Stimulated activated CD8-positive, alpha-beta memory T cell treated with anti-CD3 and anti-CD28 coated beads, Interleukin-15, amount 100 ng/mL, for 24 hours (primary cell): ENCODE measurements around the gene MR1.

Experiments
- DNase-seq: peaks from one replicate; pipeline ENCODE4 v3.0.0-alpha.2; 2020; ENCODE audit warnings: low read depth

The MR1 gene

GRCh38 chr1:181091309-181092040 lies 57.7 kb downstream of the MR1 start:
- DNase-seq = no peak

GRCh38 chr1:181092056-181092455 lies 58.3 kb downstream of the MR1 start:
- no peak for DNase-seq

DNA sequence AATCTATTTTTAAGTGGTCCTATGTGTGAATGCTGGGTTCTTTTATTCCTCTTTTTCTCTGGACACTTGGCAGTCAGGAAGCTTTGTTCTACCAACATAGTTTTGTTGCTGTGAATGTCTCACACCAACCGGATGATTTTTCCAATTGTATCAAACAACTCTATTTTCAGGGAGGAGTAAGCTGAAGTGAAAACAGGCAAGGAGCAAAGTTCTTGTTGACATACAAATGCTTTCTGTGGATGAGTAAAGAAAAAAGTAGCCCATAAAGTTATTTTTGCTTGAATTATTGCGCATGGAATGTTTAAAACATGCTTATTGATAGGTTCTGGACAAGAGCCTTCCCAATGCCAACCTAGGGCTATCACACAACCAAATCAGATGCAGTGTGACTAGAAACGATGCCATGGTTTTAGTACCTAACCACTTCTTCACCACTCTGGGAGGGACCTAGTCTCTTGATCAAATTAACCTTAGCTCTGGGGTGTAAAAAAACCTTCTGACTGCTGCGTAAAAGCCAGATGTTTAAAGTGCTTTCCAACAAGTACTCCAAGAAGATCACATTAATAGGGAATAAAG lies 59.2 kb downstream of the MR1 start:
- DNase-seq = no peak

DNA sequence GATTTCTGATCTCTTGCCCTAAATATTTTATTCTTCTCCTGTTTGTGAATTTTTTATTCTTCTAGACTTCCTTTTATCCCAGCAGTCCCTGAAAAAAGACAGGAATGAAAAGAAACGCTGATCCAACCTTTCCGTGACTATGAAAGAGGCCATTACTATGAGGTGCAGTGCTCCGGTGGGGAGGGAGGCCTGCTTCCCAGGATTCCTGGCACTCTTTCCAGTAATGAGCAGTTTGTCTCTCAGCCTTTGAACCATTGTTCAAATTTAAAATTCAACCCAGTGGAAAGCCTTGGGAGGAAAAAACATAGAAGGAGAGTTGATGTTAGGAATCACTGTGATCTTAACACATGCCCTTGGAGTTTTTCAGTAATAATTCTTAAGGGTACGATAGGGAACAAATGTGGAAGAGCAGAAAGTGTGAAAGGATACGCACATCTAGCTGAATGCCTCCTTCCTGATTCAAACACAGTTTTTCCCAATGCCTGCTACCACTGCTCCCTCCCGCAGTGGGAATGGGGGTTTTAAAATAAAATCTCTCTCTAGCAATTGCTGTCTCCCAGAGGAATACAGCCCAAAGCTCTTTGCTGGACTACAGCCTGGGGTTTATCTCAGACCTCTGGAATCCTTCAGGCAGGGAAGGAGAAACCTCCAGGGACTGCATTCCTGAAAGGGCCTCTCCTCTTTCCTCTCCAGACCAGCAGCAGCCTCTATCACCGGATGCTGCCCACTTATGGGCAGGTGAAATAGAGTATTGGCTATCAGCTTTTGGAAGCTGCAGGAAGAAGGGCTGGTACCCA lies 60.8 kb downstream of the MR1 start:
- DNase-seq = no peak

DNA sequence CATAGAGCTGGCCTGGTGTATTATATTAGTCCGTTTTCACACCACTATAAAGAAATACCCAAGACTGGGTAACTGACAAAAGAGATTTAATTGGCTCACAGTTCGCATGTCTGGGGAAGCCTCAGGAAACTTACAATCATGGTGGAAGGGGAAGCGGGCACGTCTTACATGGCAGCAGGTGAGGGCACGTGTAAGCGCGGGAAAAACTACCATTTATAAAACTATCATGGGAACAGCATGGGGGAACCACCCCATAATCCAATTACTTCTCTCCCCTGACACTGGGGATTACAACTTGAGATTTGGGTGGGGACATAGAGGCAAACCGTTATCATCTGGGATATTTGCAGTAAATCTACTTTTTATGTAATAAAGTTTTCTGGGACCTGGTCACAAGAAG lies 61.5 kb downstream of the MR1 start:
- no peak for DNase-seq

DNA sequence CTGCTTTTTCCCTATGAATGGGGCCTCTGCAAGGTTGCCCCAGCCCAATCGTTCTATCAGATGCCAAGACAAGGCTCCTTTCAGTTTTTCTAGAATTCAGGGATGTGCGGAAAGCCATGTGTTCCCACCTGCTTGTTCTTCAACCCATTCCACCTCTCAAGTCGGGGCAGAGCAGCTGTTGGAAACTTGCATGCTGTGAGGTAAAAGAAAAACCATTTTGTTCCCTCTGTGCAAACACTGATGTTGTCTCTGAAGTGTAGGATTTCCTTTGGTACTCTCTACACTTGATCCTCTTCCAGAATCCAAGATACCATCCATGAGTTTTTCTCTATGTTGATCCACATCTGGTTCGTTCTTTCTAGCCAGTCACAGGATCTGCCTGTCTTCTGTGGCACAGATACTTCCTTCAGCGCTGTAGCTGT lies 62.0 kb downstream of the MR1 start:
- no peak for DNase-seq

DNA sequence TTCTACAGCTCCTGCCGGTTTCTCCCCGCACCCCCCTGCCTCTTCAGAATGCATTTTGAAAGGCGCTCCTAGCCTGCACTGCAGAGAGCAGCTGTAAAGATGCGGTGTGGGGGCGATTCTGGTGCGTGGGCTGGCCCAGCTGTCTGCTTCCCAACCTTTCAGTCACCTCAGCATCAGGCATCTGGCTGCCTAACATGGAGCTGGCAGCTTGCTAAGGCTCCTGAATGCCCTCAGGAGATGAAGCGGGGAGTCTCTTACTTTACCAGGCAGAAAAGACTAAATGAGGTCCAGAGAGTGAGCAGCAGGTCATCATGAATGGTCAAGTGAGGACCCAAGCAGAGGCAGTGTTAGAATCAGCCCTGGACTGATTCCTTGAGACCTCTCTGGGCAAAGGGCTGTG lies 63.5 kb downstream of the MR1 start:
- DNase-seq = no peak

DNA sequence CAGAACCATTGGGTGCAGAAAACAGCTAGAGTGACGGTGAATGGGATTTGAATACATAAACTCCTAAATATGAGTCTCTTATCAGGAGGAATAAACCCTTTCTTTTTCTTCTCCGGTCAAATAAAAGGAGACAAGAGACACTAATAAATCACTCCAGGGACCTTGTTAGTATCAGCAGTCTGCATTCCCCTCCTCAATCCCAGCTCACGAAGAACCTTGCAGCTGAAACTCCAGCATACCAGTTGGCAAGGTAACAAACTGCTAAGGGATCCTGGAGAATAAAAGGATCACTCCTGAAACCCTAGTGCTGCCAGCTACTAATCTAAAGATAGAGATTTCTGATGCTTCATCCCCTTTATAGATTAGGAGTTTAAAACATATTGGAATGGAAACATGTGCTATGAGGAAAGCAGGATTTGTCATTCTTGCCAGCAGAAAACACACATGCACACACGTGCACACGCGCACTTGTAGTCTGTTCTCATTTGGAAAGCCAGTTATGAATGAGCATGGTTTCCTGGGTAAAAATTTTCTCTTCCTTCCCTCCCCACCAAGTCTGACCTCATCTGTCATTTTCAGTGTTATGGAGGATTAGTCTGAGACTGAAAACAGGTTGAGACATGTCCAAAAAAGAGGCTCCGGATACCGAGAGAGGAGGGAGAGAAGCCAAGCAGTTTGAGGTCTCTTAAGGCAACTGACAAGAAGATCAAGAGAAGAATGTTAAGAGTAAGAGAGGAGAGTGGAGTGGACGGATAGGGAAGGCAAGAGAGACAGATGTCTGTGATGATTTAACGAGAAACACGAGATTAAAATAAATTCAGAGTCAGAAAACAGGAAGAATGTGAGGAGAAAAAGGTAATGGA lies 65.6 kb downstream of the MR1 start:
- no peak for DNase-seq

DNA sequence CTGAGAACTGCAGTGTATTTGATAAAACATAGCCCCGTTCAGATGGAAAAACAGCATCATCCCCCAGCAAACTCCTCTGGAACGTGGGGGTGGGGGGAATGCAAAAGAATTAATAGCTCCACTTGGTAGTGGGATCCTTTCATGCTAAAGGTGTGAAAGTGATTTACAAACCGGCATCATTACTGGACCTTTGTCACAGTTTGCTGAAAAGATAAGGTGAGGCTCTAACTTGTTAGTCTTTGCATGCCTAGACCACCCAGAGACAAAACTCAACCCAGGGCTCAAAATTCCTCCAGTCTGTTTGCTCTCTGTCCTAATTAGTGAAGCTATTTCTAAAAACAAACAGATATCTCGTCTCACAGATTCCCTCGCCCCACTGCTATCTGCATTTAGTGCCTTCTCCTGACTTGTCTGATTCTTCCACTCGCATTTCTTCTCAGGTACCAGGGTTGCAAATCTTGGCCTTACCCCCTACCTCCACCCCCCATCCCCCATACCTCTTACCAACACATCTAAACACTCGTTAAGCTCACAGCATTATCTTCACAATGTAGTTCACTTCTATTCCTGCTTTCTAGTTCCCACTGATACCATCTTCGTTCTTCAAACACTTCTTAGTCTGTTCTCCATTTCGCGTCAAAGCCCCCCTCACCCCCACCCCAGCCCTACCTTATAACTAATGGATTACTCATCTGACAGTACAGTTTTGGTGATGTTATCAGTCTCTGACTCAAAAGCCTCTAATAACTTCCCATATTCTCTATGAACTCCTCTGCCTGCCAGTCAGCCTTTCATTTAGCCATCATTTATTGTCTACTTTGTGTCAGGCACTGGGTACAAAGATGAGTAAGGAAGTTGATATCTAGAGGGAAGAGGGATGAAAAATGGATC lies 66.5 kb downstream of the MR1 start:
- no peak for DNase-seq

DNA sequence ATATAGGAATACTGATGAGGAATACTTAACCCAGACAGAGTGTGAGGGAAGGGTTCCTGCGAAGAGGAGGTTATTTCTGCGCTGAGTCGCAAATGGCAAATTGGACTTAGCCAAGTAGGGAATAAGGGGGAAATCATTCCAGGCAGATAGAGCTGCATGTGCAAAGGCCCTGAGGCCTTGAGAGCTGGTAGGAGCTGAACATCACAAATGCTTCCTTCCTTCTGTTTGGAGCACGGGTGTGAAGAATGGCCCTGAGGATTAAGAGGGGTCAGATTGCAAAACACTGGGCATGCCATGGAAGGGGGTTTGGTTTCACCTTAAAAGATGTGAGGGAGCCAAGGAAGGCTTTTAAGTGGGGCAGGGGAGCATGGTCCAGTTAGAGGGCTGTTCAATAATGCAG lies 67.2 kb downstream of the MR1 start:
- DNase-seq = no peak

GRCh38 chr1:181101581-181102226 lies 67.9 kb downstream of the MR1 start:
- DNase-seq = no peak

- DNase-seq = no peak
These were observed 69.1 kb downstream of the MR1 start for GRCh38 chr1:181102841-181103240.

DNA sequence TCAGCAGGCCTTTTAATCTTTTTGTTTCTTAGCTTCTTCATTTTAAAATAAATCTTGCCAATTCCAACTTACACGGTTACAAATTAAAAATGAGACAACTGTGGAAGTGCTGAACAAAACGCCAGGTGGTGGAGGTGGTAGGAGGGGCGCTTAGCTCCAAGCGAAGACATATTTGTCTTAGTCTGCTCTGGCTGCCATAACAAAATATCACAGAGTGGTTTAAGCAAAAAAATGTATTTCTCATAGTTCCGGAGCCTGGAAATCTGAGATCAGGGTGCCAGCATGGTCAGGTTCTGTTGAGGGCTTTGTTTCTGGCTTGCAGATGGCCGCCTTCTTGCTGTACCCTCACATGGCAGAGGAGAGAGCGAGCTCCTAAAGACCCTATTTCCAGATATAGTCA lies 69.6 kb downstream of the MR1 start:
- no peak for DNase-seq

- DNase-seq = no peak
These were observed 70.4 kb downstream of the MR1 start for GRCh38 chr1:181104042-181104789.

DNA sequence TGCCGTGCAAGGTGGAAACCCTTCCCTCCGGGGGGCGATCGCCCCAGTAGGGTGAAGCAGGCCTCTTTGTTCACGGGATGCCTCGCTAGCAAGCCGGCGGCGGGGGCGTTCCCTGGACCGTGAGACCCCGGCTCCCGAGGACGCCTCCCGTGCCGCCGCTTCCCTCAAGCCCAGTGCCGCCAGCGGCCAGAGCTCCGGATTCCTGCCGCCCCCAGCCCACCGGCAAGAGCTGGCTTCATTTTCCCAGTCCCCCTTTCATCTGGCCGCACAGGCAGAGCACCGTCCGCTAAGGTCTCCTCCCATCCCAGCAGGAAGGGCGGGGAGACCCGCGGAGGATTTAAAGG lies 71.0 kb downstream of the MR1 start:
- DNase-seq = no peak

DNA sequence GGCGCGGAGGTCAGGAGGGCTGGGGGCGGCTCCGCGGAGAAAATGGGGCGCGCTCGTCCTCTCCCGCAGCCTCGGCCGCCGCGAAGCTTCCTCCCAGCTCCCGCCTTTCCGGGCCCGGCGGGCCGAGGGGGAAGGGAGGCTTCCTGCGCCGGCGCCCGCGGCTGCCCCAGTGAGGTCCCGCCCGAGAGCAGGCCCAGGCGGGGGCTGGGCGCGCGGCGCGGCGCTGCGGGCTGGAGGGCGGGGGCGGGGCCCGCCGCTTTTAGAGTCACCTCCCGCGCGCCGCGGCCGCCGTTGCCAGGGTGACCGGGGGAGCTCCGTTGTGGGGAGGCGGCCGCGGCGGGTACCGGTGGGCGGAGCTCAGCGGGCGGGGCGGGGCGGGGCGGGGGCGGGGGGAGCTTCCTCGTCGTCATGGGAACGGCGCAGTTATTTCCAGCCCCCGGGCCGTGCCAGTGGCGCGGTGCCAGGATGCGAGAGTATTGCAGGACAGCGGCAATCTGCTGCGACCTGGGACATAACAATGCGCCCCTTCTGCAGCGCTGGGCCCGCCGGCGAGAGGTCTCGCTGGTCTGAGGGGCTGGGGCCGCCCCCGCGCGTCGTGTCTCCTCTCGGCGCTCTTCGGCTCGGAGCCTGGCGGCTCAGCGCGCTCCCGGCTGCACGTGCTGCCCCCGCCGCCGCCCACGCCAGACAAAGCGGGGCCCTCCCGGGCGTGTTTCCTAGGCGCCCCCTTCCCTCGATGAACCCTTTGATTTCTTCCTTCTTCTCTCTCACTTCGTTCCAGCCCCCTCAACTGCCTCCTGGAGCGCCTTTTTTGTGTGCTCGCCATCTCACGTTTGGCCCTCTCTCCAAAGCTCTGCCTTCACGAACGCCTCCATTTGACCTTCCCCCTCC lies 71.6 kb downstream of the MR1 start:
- peak; percentile 79 for DNase-seq

DNA sequence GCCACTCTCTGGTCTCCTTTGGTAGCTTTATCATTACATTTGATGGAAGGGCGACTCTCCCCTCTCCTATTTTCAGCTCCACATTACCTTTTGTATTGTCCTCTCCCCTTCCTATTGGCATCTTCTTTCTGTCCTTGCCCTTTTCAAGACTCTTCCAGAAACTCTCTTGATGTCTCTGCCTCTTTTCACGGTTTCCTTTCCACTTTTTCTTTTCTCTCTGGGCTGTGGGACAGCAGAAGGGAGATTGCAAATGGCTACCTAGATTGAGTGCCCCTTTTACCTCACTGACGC lies 72.2 kb downstream of the MR1 start:
- no peak for DNase-seq

- no peak for DNase-seq
These were observed 72.7 kb downstream of the MR1 start for GRCh38 chr1:181106479-181106878.

DNA sequence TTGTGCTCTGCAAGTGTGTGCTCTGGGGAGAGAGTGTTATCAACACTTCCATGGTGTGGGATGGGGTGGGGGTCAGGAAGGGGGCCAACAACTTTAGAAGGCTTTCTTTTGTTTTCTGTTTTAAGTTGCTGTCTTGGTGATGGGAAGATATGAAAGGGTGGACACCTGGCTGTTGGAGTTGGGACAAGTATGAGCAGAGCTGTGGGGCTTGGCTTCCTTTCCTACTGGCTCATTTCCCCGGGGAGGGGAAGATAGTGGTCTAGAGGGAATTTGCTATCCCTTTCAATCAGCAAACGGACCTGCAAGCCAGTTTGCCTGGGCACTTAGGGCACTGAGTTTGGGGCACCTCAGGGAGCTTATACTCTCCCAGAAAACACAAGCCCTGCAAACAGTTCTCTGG lies 73.9 kb downstream of the MR1 start:
- DNase-seq = no peak
